Measurements from ENCODE around the gene ZNF774. TPM values are rescaled to one million over a fixed set of nuclear protein-coding genes. Genes with fewer than 3 reads are reported as not detected.
A peak's percentile ranks its signal among the peaks of the same experiment; 100 is the strongest.

Gene ZNF774
- total and polyA plus RNA-seq, 2 of the 13 experiments (the other 11 are each of a cell fraction or from before 2014, with no cell fraction given): 0.59 to 1.4 TPM

DNA sequence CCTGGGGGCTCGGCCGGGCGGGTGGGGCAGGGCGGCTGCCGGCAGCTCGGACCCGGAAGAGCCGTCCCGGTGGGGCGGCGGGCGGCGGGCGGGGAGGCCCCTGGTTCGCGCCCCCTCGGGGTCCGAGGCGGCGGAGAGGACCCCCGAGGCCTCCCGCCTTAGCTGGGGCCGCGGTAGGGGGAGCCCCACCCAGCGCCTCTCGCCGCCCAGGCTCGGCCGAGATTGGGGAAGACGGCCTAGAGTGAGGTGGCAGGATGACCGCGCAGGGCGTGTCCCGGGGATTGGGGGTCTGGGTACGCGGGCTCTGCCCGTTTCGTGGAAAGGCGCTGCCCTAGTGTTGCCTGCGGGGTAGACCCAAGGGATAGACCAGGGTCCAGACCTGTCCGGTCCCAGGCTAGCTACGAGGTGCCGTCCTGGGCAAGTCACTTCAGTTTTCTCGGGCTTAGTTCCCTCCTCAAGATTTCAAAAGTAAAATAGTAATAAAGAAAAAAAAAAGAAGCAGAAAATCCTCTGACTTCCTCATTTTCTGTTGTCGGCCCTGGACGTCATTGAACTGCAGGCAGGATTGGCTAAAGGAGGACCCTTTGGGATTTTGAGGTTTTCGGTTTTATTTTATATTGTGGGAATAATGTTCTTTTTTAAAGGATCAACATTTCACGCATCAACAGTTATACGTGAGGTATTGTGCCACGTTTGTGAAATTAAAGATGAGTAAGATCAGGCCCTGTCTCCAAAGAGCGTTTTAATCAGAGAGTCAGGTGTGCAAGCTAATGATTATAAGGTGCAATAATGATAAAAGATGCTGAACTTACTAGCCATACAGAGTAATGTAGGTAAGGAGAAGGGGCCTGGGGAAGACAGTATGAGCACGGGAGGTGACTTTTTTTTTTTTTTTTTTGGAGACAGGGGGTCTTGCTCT is 36.6 kb downstream of the ZNF774 start:
- intact Hi-C loops (cut with micrococcal nuclease; ENCODE audit: unreplicated experiment): no loop called here
- no peaks in the 10 kb centered on the region for H3K9me3 ChIP-seq (ENCODE audit: low read length)
- no peak overlapping the region for H2AFZ ChIP-seq (ENCODE audit: low read length)
- ATAC-seq (peak; percentile 68), DNase-seq (ENCODE audit: low spot score) (peak; percentile 17), FAIRE-seq (no peak)
- H3K9ac ChIP-seq (ENCODE audit: insufficient read depth, low read depth, low read length): peak overlapping the region; percentile 82
- WGBS (ENCODE audit: low lambda C conversion rate): 2% methylated on average over 13 of the region's 52 CpGs
- H3K4me3 ChIP-seq (replicated peaks in 1 of 3; ENCODE audit: insufficient read depth in 1 of 3, low read depth in 2 of 3, low read length in 3 of 3): peak overlapping the region; percentile 90 to 96 (median 92)
- CTCF ChIA-PET (ENCODE audit: low intra/inter-chr PET ratio, low total read pairs): no interaction called here
- H3K4me2 ChIP-seq (ENCODE audit: low read depth, low read length): peak overlapping the region; percentile 81
- H3K27me3 ChIP-seq (ENCODE audit: control insufficient read depth in 1 of 2, insufficient read depth in 2 of 2, low read length in 2 of 2): no peaks in the 10 kb centered on the region; a peak in 1 of 5 replicates
- peaks cover 2 to 11% of the 10 kb centered on the region in 2 experiments; a peak in 2 of 5 replicates for H3K36me3 ChIP-seq (replicated peaks in 1 of 2; ENCODE audit: control insufficient read depth in 1 of 2, insufficient read depth in 2 of 2, low read length in 2 of 2)
- POLR2A ChIA-PET: interaction anchor here (0.7 to 2.4 kb wide), 13 partner anchors 9 to 582 kb away, joined by 3 to 17 read pairs (median 5); partner anchors contain the start of genes TTLL13 and ZNF774
- H4K20me1 ChIP-seq (ENCODE audit: insufficient read depth, low read length): no peaks in the 10 kb centered on the region
- in situ Hi-C loops (cut with HindIII; ENCODE audit: extremely low pct_ligation_motif_present, low pct_unique_long_range_greater_than_20kb): no loop called here
- BruUV-seq (replicated peaks): TSS peak; percentile 59
- peak overlapping the region; percentile 63 for H3K27ac ChIP-seq (ENCODE audit: extremely low read length, insufficient read depth, low read length)
- H3K79me2 ChIP-seq (ENCODE audit: insufficient read depth, low read length): peaks cover 6% of the 10 kb centered on the region
- peaks cover 17% of the 10 kb centered on the region for H3K4me1 ChIP-seq (ENCODE audit: insufficient read depth, low read length)
- no peak for TF ChIP-seq GZF1 (CRISPR knock-in tag; IDR thresholded peaks at IDR 0.05)
- no peak for TF ChIP-seq ZNF777 (CRISPR knock-in tag; IDR thresholded peaks at IDR 0.05)
- TF ChIP-seq KLF12 (CRISPR knock-in tag; IDR thresholded peaks at IDR 0.05; ENCODE audit: borderline replicate concordance): peak; percentile 26; the same call in 1 of the 2 replicates
- no peak for TF ChIP-seq SRF (IDR thresholded peaks at IDR 0.05; ENCODE audit: low read depth, low read length)
- no peak for TF ChIP-seq SMAD3 (CRISPR knock-in tag; IDR thresholded peaks at IDR 0.05)
- TF ChIP-seq ZNF570 (CRISPR knock-in tag; IDR thresholded peaks at IDR 0.05; ENCODE audit: borderline replicate concordance): no peak
- TF ChIP-seq ZNF577 (CRISPR knock-in tag; IDR thresholded peaks at IDR 0.05; ENCODE audit: borderline replicate concordance, low read depth): no peak
- TF ChIP-seq, protein P1, sequence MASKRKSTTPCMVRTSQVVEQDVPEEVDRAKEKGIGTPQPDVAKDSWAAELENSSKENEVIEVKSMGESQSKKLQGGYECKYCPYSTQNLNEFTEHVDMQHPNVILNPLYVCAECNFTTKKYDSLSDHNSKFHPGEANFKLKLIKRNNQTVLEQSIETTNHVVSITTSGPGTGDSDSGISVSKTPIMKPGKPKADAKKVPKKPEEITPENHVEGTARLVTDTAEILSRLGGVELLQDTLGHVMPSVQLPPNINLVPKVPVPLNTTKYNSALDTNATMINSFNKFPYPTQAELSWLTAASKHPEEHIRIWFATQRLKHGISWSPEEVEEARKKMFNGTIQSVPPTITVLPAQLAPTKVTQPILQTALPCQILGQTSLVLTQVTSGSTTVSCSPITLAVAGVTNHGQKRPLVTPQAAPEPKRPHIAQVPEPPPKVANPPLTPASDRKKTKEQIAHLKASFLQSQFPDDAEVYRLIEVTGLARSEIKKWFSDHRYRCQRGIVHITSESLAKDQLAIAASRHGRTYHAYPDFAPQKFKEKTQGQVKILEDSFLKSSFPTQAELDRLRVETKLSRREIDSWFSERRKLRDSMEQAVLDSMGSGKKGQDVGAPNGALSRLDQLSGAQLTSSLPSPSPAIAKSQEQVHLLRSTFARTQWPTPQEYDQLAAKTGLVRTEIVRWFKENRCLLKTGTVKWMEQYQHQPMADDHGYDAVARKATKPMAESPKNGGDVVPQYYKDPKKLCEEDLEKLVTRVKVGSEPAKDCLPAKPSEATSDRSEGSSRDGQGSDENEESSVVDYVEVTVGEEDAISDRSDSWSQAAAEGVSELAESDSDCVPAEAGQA (IDR thresholded peaks at IDR 0.05; ENCODE audit: low read depth): no peak
- TF ChIP-seq, protein P1 (CRISPR knock-in tag; IDR thresholded peaks at IDR 0.05; ENCODE audit: borderline replicate concordance): no peak
- TF ChIP-seq, protein P2, sequence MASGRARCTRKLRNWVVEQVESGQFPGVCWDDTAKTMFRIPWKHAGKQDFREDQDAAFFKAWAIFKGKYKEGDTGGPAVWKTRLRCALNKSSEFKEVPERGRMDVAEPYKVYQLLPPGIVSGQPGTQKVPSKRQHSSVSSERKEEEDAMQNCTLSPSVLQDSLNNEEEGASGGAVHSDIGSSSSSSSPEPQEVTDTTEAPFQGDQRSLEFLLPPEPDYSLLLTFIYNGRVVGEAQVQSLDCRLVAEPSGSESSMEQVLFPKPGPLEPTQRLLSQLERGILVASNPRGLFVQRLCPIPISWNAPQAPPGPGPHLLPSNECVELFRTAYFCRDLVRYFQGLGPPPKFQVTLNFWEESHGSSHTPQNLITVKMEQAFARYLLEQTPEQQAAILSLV (CRISPR knock-in tag; IDR thresholded peaks at IDR 0.05; ENCODE audit: borderline replicate concordance): no peak
- TF ChIP-seq ZBTB7B (CRISPR knock-in tag; IDR thresholded peaks at IDR 0.05): peak; percentile 47; the same call in 1 of the 2 replicates
- TF ChIP-seq KDM5B (CRISPR knock-in tag; IDR thresholded peaks at IDR 0.05; ENCODE audit: borderline replicate concordance): 0 out of 2 replicates have a peak, but pooled peaks have one; percentile 46
- no peak for TF ChIP-seq PRPF4 (IDR thresholded peaks at IDR 0.05; ENCODE audit: low read depth, low read length, poor library complexity, severe bottlenecking)
- no peak for TF ChIP-seq ZNF275 (CRISPR knock-in tag; IDR thresholded peaks at IDR 0.05; ENCODE audit: borderline replicate concordance)
- no peak for TF ChIP-seq MIXL1 (CRISPR knock-in tag; IDR thresholded peaks at IDR 0.05)
